Activated B cell treated with CpG ODN at 0.5 μM for 24 hours (primary cell): ENCODE data around the gene MAP2K2. TPM values are rescaled to one million over a fixed set of nuclear protein-coding genes. Genes with fewer than 3 reads are reported as not detected.

Experiments
- ATAC-seq: fragments of 200-7000 bp; cut with Tn5 transposase; one replicate; pipeline ENCODE4 v1.10.0; 2021; ENCODE audit warnings: low read depth, mild to moderate bottlenecking, moderate library complexity
- CTCF ChIA-PET: fragments of 350-600 bp; sonication (Branson Sonifier 250); formaldehyde crosslinking; loops from one replicate; lab custom pipeline; 2021; ENCODE audit warnings: antibody characterized with exemption; lab: Charles Lee
- POLR2A ChIA-PET: fragments of 350-600 bp; sonication (Branson Sonifier 250); formaldehyde crosslinking; loops from one replicate; lab custom pipeline; 2021; ENCODE audit warnings: antibody characterized with exemption; lab: Charles Lee
- DNase-seq: peaks from one replicate; pipeline ENCODE4 v3.0.0; 2022
- H3K27ac Mint-ChIP-seq: one replicate; pipeline ENCODE4 v1.8.0; 2020; ENCODE audit warnings: mixed read lengths
- H3K27me3 Mint-ChIP-seq: one replicate; pipeline ENCODE4 v1.8.0; 2021; ENCODE audit warnings: mixed read lengths
- H3K36me3 Mint-ChIP-seq: one replicate; pipeline ENCODE4 v1.8.0; 2021; ENCODE audit warnings: low read depth, mixed read lengths
- H3K4me1 Mint-ChIP-seq: one replicate; pipeline ENCODE4 v1.8.0; 2021; ENCODE audit warnings: mixed read lengths
- H3K4me3 Mint-ChIP-seq: one replicate; pipeline ENCODE4 v1.8.0; 2020; ENCODE audit warnings: mild to moderate bottlenecking, mixed read lengths
- H3K9me3 Mint-ChIP-seq: one replicate; pipeline ENCODE4 v1.8.0; 2020; ENCODE audit warnings: mixed read lengths
- intact Hi-C: fragments of 100-400 bp; cut with micrococcal nuclease; formaldehyde crosslinking; loops from one replicate; pipeline ENCODE4 v1.15.1; 2024
- total RNA-seq: library from RNA; stranded (reverse); gene quantifications from 2 replicates; pipeline ENCODE4 v1.2.3, GENCODE V29; 2022
- TF ChIP-seq, protein P1 (sequence below): fragments of 200-600 bp; IDR thresholded peaks from one replicate; pipeline ENCODE4 v1.8.0; 2022; ENCODE audit warnings: antibody characterized with exemption, mild to moderate bottlenecking

MAP2K2 gene
- total RNA-seq, 1 donor from 2014 or later = 126 TPM

DNA sequence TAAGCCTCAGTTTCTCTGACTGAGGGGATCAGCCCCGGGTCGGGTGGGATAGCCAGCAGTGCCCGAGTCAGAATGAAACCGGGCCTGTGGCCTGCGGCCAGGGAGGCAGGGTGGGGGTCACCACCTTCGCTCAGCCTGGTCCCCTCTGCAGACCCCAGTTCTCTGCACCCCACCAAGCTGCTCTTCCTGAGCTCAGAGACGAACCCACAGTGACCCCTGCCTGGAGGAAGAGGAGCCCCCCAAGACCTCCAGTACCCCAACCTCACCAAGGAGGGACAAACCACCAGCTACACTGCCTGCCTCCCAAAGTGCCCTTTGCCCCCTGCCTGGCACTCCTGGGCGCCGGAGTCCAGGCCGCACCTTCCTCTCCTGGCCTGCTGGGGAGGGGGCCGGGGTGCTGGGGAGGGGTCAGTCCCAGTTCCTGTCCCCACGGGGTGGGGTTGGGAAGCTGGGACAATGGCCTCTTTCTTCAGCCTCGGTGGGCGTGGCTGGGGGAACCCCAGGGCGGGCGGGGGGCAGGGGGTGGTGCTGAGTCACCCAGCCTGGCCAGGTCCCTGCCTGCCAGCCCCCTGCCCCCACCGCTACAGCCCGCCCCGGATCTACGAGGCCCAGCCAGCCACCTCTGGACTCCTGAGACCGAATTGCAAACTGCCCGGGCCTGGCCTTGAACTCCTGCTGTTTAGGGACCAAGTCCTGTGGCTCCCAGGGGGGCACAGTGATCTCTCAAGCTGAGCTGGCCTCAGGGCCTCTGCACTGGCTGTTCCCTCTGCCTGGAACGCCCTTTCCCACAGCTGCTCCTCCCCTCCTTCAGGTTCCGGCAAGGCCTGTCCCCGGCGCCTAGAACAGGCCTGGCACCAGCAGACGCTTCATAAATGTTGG lies 71.6 kb downstream of the MAP2K2 start:
- TF ChIP-seq, protein P1, sequence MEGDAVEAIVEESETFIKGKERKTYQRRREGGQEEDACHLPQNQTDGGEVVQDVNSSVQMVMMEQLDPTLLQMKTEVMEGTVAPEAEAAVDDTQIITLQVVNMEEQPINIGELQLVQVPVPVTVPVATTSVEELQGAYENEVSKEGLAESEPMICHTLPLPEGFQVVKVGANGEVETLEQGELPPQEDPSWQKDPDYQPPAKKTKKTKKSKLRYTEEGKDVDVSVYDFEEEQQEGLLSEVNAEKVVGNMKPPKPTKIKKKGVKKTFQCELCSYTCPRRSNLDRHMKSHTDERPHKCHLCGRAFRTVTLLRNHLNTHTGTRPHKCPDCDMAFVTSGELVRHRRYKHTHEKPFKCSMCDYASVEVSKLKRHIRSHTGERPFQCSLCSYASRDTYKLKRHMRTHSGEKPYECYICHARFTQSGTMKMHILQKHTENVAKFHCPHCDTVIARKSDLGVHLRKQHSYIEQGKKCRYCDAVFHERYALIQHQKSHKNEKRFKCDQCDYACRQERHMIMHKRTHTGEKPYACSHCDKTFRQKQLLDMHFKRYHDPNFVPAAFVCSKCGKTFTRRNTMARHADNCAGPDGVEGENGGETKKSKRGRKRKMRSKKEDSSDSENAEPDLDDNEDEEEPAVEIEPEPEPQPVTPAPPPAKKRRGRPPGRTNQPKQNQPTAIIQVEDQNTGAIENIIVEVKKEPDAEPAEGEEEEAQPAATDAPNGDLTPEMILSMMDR = no peak
- ChIA-PET CTCF (no interaction called here), POLR2A (interaction anchor here (0.8 kb wide), 1 partner anchor 13 kb away, joined by 3 read pairs; no protein-coding TSS in a partner anchor)
- ATAC-seq (no peak), DNase-seq (no peak)
- Mint-ChIP-seq H3K27ac (no peak overlapping the region), H3K9me3 (no peaks in the 10 kb centered on the region), H3K36me3 (peaks cover 68% of the 10 kb centered on the region), H3K4me1 (peaks cover 30% of the 10 kb centered on the region), H3K4me3 (peak overlapping the region; percentile 25), H3K27me3 (no peaks in the 10 kb centered on the region)
- intact Hi-C loops = no loop called here

DNA sequence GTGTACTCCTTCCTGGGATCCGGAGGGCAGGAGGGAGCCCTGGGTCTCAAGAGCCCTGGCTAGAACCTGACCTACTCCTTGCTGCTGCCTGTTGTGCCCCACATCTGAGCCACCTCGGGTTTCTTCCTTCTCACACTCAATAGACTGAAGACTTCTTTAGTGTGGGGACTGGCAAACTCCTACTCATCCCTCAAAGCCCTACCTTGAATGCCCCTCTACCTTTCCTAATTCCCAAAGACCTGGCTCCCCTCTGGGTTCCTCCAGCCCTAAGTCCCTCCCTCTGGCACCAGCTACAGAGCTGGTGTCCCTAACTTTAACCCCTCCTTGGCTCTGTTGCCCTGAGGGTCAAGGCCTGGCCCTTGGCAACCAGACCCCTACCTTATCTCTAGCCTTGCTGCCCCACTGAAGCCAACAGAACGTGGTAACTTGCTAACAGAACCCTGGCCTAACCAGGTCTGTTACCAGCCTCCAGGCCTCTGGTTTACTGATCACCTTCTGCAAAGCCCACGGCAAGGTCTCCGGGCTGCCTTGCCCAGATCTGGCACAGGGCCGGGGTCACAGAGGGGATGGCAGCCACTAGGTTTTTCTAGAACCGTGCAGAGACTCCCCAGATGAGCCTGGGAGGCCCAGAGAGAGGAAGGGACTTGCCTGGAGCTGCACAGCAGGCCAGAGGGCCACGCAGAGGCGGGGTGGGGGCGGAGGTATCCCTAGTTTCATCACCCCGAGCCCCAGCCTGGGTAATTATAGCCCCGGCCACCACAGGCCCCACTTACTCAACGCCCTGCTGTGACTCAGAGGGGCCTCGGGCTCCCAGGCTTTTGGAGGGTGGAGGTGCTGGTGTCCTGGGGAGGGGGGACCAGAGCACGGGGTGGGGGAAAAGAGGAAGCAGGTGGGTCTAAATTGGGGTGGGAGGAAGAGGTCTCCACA lies 72.5 kb downstream of the MAP2K2 start:
- TF ChIP-seq, protein P1 = no peak
- Mint-ChIP-seq H3K27me3 (no peaks in the 10 kb centered on the region), H3K27ac (no peak overlapping the region), H3K4me3 (no peak overlapping the region), H3K9me3 (no peaks in the 10 kb centered on the region), H3K36me3 (peaks cover 65% of the 10 kb centered on the region), H3K4me1 (peaks cover 29% of the 10 kb centered on the region)
- ChIA-PET POLR2A (no interaction called here), CTCF (no interaction called here)
- ATAC-seq = no peak
- intact Hi-C loops = no loop called here
- no peak for DNase-seq

DNA sequence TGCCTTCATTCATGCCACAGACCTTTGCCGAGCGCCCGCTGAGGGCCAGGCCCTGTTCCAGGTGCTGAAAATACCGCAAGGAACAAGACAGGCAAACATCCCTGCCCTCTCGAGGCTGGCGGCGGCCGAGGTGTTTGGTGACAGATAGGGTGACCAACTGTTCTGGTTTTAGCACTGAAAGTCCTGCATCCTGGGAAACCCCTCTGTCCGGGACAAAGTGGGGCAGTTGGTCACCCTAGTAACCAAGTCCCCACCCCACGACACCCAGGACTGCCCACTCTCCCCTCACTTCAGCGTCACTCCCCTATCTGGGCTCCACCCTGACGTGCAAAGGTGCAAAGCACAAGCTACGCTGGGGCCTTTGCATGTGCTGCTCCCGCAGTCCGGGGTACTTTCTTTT lies 74.5 kb downstream of the MAP2K2 start:
- Mint-ChIP-seq H3K27me3 (no peaks in the 10 kb centered on the region), H3K9me3 (no peaks in the 10 kb centered on the region), H3K36me3 (peaks cover 55% of the 10 kb centered on the region), H3K4me1 (peaks cover 27% of the 10 kb centered on the region), H3K27ac (no peak overlapping the region), H3K4me3 (no peak overlapping the region)
- TF ChIP-seq, protein P1 = no peak
- DNase-seq (no peak), ATAC-seq (no peak)
- intact Hi-C loops = no loop called here
- ChIA-PET CTCF (no interaction called here), POLR2A (interaction anchor here (0.7 kb wide), 1 partner anchor 40 kb away, joined by 5 read pairs; no protein-coding TSS in a partner anchor)

DNA sequence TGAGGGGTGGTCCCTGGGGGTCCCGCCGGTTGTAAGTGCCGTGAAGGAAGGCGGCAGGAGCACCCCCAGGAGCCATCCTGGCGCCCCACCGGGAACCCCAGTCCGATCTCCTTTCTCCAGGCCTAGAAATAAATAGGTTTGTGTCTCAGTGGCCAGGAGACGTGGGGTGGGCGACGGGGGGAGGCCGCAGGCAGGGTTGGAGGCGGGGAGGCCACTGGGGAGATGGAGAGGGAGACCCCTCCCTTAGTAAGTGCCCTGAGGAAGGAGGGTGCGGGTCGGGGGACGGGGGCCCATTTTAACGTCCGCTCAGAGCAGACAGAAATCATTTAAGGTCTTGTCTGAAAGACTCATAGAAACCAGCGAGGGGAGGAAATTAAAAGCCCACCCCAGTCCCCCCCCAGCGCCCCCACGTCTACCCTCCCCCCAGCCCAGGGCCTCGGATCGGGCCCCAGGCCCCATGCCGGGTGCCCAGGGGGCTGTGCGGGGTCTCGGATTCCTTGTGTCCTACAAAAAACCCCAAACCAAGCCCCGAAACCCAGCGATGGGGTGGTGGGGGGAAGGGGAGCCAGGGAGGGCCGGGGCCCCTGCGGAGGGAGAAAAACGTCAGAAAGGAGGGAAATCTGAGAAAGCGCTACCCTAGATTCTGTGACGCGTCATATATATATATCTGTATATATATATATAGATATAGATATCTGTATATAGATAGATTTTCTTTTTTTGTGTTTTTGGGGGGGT lies 76.8 kb downstream of the MAP2K2 start:
- peaks cover 43% of the 10 kb centered on the region for H3K36me3 Mint-ChIP-seq
- no peak overlapping the region for H3K27ac Mint-ChIP-seq

More for the DNA sequence above, 76.8 kb downstream of the MAP2K2 start:
- DNase-seq (no peak), ATAC-seq (no peak)
- H3K9me3 Mint-ChIP-seq = no peaks in the 10 kb centered on the region
- intact Hi-C loops = no loop called here
- CTCF ChIA-PET = no interaction called here
- no peaks in the 10 kb centered on the region for H3K27me3 Mint-ChIP-seq
- TF ChIP-seq, protein P1 = no peak
- no peak overlapping the region for H3K4me3 Mint-ChIP-seq
- POLR2A ChIA-PET = no interaction called here
- peaks cover 15% of the 10 kb centered on the region for H3K4me1 Mint-ChIP-seq
